K562 (cell line): Measurements from ENCODE around the gene RILP. TPM values are rescaled to one million over a fixed set of nuclear protein-coding genes. Genes with fewer than 3 reads are reported as not detected.

Experiments
- E2F1 ChIP-seq: sonication (generic); formaldehyde crosslinking; IDR thresholded peaks from 2 replicates; pipeline ENCODE4 v1.8.1; 2023; ENCODE audit warnings: mild to moderate bottlenecking, missing genetic modification reagents, moderate library complexity
- ETV6 ChIP-seq, 3 experiments: fragments of 150-350 bp in 1 of 3; sonication (generic) in 1 of 3; formaldehyde crosslinking in 1 of 3; IDR thresholded peaks; 2 replicates each; pipeline versions ENCODE4 v1.6.1 to v1.8.0; 2014 to 2022; ENCODE audit warnings: borderline replicate concordance in 2 of 3, low read depth in 2 of 3, antibody characterized with exemption in 1 of 3, low read length in 1 of 3, mild to moderate bottlenecking in 1 of 3, missing genetic modification reagents in 1 of 3
- HNRNPH1 ChIP-seq: fragments of 200-400 bp; formaldehyde crosslinking; optimal IDR thresholded peaks from 2 replicates; pipeline ENCODE3; 2017; ENCODE audit warnings: low read depth, mild to moderate bottlenecking, low read length, moderate library complexity
- LARP7 ChIP-seq: fragments of 450-650 bp; IDR thresholded peaks from 2 replicates; pipeline ENCODE4 v1.6.1; 2016
- LEF1 ChIP-seq: fragments of 450-650 bp; IDR thresholded peaks from 2 replicates; pipeline ENCODE4 v1.6.1; 2016; ENCODE audit warnings: mild to moderate bottlenecking
- RFX7 ChIP-seq: fragments of 250-450 bp; sonication (Bioruptor Pico); IDR thresholded peaks from 2 replicates; pipeline ENCODE4 v1.5.1; 2021; ENCODE audit warnings: mild to moderate bottlenecking
- RNF2 ChIP-seq: sonication (generic); IDR thresholded peaks from 2 replicates; pipeline ENCODE4 v1.6.1; 2016
- SMARCA5 ChIP-seq: fragments of 450-650 bp; IDR thresholded peaks from 2 replicates; pipeline ENCODE4 v1.6.1; 2016
- SOX6 ChIP-seq: fragments of 450-650 bp; IDR thresholded peaks from 2 replicates; pipeline ENCODE4 v1.6.1; 2014; ENCODE audit warnings: mild to moderate bottlenecking
- SP1 ChIP-seq: sonication (generic); formaldehyde crosslinking; IDR thresholded peaks from 2 replicates; pipeline ENCODE4 v1.8.1; 2022; ENCODE audit warnings: mild to moderate bottlenecking, missing genetic modification reagents
- TRIM25 ChIP-seq: fragments of 450-650 bp; IDR thresholded peaks from 2 replicates; pipeline ENCODE4 v1.7.0; 2016; ENCODE audit warnings: borderline replicate concordance
- UBTF ChIP-seq, 2 experiments: IDR thresholded peaks; 2 replicates each; pipeline ENCODE4 v1.6.1; 2012; ENCODE audit warnings: improper control_type of control experiment in 2 of 2, low read depth in 2 of 2, low read length in 2 of 2, borderline replicate concordance in 1 of 2
- YY1 ChIP-seq, 3 experiments: IDR thresholded peaks; 2 replicates each; pipeline ENCODE4 v1.6.1; 2011; ENCODE audit warnings: low read length in 2 of 3, mild to moderate bottlenecking in 2 of 3, moderate library complexity in 2 of 3, borderline replicate concordance in 1 of 3, control low read depth in 1 of 3, low read depth in 1 of 3; ENCODE audit not compliant: insufficient read depth in 3 of 3, insufficient replicate concordance in 2 of 3, control insufficient read depth in 1 of 3, insufficient read length in 1 of 3; ENCODE audit errors: extremely low read depth in 1 of 3
- ZNF174 ChIP-seq: fragments of 250-450 bp; sonication (Bioruptor Pico); IDR thresholded peaks from 2 replicates; pipeline ENCODE4 v1.4.0; 2020; ENCODE audit warnings: mild to moderate bottlenecking
- ZNF224 ChIP-seq: sonication (generic); formaldehyde crosslinking; IDR thresholded peaks from 2 replicates; pipeline ENCODE4 v1.8.0; 2022; ENCODE audit warnings: mild to moderate bottlenecking, missing genetic modification reagents
- polyA plus RNA-seq, 8 experiments: library from polyadenylated mRNA; depleted of rRNA in 4 of 8; stranded (reverse) in 5 of 8; unstranded in 3 of 8; fragments of >200 nt; fragmentation: Nextera tagmentation in 2 of 8; fragmentation: Illumina TruSeq in 1 of 8; extraction: Ambion mirVana in 2 of 8; extraction: Trizol in 1 of 8; gene quantifications; 2 replicates each; pipeline versions ENCODE4 v1.2.1 to v1.2.3, GENCODE V29; 2011 to 2014; ENCODE audit warnings: inconsistent platforms in 1 of 8, missing spikeins in 1 of 8
- total RNA-seq, 7 experiments: library from RNA; depleted of rRNA in 6 of 7; stranded (reverse); fragments of >200 nt in 6 of 7; fragmentation: Illumina TruSeq in 2 of 7; extraction: Trizol in 2 of 7; gene quantifications; 2 replicates each; pipeline versions ENCODE4 v1.2.1 to v1.2.3, GENCODE V29; 2011 to 2021; ENCODE audit warnings: low replicate concordance in 1 of 7
- TF ChIP-seq, protein P1 (sequence below): IDR thresholded peaks from 2 replicates; pipeline ENCODE4 v1.6.1; 2016; ENCODE audit warnings: missing genetic modification characterization, missing compliant biosample characterization
- TF ChIP-seq, protein P2 (sequence below), 2 experiments: fragments of 450-650 bp; conservative IDR thresholded peaks; 2 replicates each; pipeline ENCODE4 v1.6.1; 2017; ENCODE audit warnings: mild to moderate bottlenecking in 2 of 2, moderate library complexity in 2 of 2

RILP gene
- total and polyA plus RNA-seq, 9 of the 15 experiments (the other 6 are each of a cell fraction or from before 2014, with no cell fraction given), result 0.75 to 54.9 (median 27.8) TPM

GRCh38 chr17:1627182-1627981, 22.3 kb downstream of the RILP start (continued):
- TF ChIP-seq, protein P1, sequence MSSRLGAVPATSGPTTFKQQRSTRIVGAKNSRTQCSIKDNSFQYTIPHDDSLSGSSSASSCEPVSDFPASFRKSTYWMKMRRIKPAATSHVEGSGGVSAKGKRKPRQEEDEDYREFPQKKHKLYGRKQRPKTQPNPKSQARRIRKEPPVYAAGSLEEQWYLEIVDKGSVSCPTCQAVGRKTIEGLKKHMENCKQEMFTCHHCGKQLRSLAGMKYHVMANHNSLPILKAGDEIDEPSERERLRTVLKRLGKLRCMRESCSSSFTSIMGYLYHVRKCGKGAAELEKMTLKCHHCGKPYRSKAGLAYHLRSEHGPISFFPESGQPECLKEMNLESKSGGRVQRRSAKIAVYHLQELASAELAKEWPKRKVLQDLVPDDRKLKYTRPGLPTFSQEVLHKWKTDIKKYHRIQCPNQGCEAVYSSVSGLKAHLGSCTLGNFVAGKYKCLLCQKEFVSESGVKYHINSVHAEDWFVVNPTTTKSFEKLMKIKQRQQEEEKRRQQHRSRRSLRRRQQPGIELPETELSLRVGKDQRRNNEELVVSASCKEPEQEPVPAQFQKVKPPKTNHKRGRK (tag), result no peak
- TF ChIP-seq LARP7 (no peak), HNRNPH1 (no peak), UBTF (IDR thresholded peaks at IDR 0.05; ENCODE audit: borderline replicate concordance in 1 of 2, low read depth in 2 of 2, low read length in 2 of 2) (0 out of 4 replicates have a peak, but pooled peaks of 1 of the 2 experiments have one; percentile 28), ETV6 (IDR thresholded peaks at IDR 0.05; ENCODE audit: borderline replicate concordance in 1 of 2, low read depth in 2 of 2, low read length in 1 of 2) (no peak), ETV6 (CRISPR knock-in tag; IDR thresholded peaks at IDR 0.05; ENCODE audit: borderline replicate concordance) (no peak), SP1 (no peak), SMARCA5 (no peak), TRIM25 (no peak), RFX7 (CRISPR knock-in tag) (no peak), SOX6 (no peak), YY1 (IDR thresholded peaks at IDR 0.05; ENCODE audit: borderline replicate concordance in 1 of 3, control insufficient read depth in 1 of 3, extremely low read depth in 1 of 3, insufficient read depth in 3 of 3, insufficient read length in 1 of 3, insufficient replicate concordance in 2 of 3, low read depth in 1 of 3, low read length in 2 of 3) (peak in 1 of 3 experiments; percentile 12), RNF2 (no peak), ZNF174 (no peak), ZNF224 (CRISPR knock-in tag) (no peak), LEF1 (no peak), E2F1 (CRISPR knock-in tag) (no peak)
- TF ChIP-seq, protein P2, sequence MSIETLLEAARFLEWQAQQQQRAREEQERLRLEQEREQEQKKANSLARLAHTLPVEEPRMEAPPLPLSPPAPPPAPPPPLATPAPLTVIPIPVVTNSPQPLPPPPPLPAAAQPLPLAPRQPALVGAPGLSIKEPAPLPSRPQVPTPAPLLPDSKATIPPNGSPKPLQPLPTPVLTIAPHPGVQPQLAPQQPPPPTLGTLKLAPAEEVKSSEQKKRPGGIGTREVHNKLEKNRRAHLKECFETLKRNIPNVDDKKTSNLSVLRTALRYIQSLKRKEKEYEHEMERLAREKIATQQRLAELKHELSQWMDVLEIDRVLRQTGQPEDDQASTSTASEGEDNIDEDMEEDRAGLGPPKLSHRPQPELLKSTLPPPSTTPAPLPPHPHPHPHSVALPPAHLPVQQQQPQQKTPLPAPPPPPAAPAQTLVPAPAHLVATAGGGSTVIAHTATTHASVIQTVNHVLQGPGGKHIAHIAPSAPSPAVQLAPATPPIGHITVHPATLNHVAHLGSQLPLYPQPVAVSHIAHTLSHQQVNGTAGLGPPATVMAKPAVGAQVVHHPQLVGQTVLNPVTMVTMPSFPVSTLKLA (conservative IDR thresholded peaks at IDR 0.05), result no peak
